Peyer's patch (tissue), 4 donors: ENCODE measurements around the gene NCOA7. TPM values are rescaled to one million over a fixed set of nuclear protein-coding genes. Genes with fewer than 3 reads are reported as not detected.

Source experiments
- DNase-seq, 3 donors: peaks; one replicate each; pipeline ENCODE4 v3.0.0-alpha.2; 2017 to 2019
- H3K27ac ChIP-seq, 4 donors: fragments of 200-600 bp; sonication (generic); one replicate each; pipeline ENCODE4 v1.5.1; 2016 to 2019
- H3K27me3 ChIP-seq, 2 donors: fragments of 200-600 bp; sonication (generic); one replicate each; pipeline ENCODE4 v1.5.1; 2019
- H3K36me3 ChIP-seq, 3 donors: fragments of 200-600 bp; sonication (generic); one replicate each; pipeline ENCODE4 v1.5.1; 2016 to 2019
- H3K4me1 ChIP-seq, 4 donors: fragments of 200-600 bp; sonication (generic); one replicate each; pipeline ENCODE4 v1.5.1; 2016 to 2019
- H3K4me3 ChIP-seq, 4 donors: fragments of 200-600 bp; sonication (generic); 1 replicate in 3 of 4; 2 replicates in 1 of 4; pipeline ENCODE4 v1.5.1; 2016 to 2019; ENCODE audit warnings: mild to moderate bottlenecking in 1 of 4
- H3K9me3 ChIP-seq, 4 donors: fragments of 200-600 bp; sonication (generic); one replicate each; pipeline ENCODE4 v1.5.1; 2016 to 2019; ENCODE audit warnings: mild to moderate bottlenecking in 1 of 4
- CTCF ChIP-seq, 6 experiments: fragments of 450-650 bp in 4 of 6; fragments of 200-600 bp in 2 of 6; sonication (generic) in 1 of 6; IDR thresholded peaks; one replicate each; pipeline ENCODE4 v1.5.1; 2017 to 2019; ENCODE audit warnings: antibody characterized with exemption in 6 of 6, mild to moderate bottlenecking in 3 of 6, moderate library complexity in 1 of 6
- POLR2A ChIP-seq, 2 donors: fragments of 450-650 bp; IDR thresholded peaks; one replicate each; pipeline ENCODE4 v1.5.1; 2017; ENCODE audit warnings: antibody characterized with exemption in 2 of 2, mild to moderate bottlenecking in 2 of 2, moderate library complexity in 2 of 2
- total RNA-seq, 4 donors: library from RNA; depleted of rRNA; stranded (reverse); fragments of >200 nt; gene quantifications; one replicate each; pipeline ENCODE4 v1.1.0, GENCODE V29; 2016

The NCOA7 gene
- total RNA-seq, 4 donors from 2014 or later, result 15.4 to 80.9 (median 27.7) TPM

- peak in 1 of 3 donors; percentile 82 for DNase-seq
- Histone ChIP-seq H3K27ac (peak overlapping the region; percentile 86 to 96 (median 90)), H3K9me3 (no peaks in the 10 kb centered on the region), H3K36me3 (no peaks in the 10 kb centered on the region), H3K4me3 (peak overlapping the region; percentile 50 to 70 (median 52)), H3K4me1 (no peaks in the 10 kb centered on the region), H3K27me3 (no peaks in the 10 kb centered on the region)
- TF ChIP-seq CTCF (IDR thresholded peaks at IDR 0.05), result no peak
- TF ChIP-seq POLR2A (IDR thresholded peaks at IDR 0.05), result no peak
Observed at GRCh38 chr6:125781314-125781868, 9.4 kb upstream of the NCOA7 start.

GRCh38 chr6:125784365-125784764 is 6.4 kb upstream of the NCOA7 start:
- H3K4me1 ChIP-seq, result peaks cover 0 to 6% (median 3%) of the 10 kb centered on the region in 4 donors
- TF ChIP-seq POLR2A (IDR thresholded peaks at IDR 0.05), result no peak
- DNase-seq, result no peak
- no peak overlapping the region for H3K27ac ChIP-seq
- H3K9me3 ChIP-seq, result no peaks in the 10 kb centered on the region
- H3K36me3 ChIP-seq, result no peaks in the 10 kb centered on the region
- no peaks in the 10 kb centered on the region for H3K27me3 ChIP-seq
- H3K4me3 ChIP-seq, result no peak overlapping the region

- TF ChIP-seq POLR2A (IDR thresholded peaks at IDR 0.05) (no peak), CTCF (IDR thresholded peaks at IDR 0.05) (peak in 3 of 6 experiments; percentile 5 to 54 (median 35))
- no peak for DNase-seq
- Histone ChIP-seq H3K4me1 (peaks cover 0 to 14% (median 12%) of the 10 kb centered on the region in 4 donors), H3K27ac (no peak overlapping the region), H3K4me3 (no peak overlapping the region), H3K9me3 (no peaks in the 10 kb centered on the region), H3K36me3 (no peaks in the 10 kb centered on the region), H3K27me3 (no peaks in the 10 kb centered on the region)
Observed at GRCh38 chr6:125787791-125788190, 3.0 kb upstream of the NCOA7 start.

- H3K27ac ChIP-seq, result peak overlapping the region; percentile 92 to 98 (median 94)
- no peaks in the 10 kb centered on the region for H3K9me3 ChIP-seq
- no peak for TF ChIP-seq CTCF (IDR thresholded peaks at IDR 0.05)
- peak in 2 of 3 donors; percentile 63 to 71 for DNase-seq
- H3K4me1 ChIP-seq, result peaks cover 0 to 14% (median 12%) of the 10 kb centered on the region in 4 donors
- H3K4me3 ChIP-seq, result no peak overlapping the region
- no peaks in the 10 kb centered on the region for H3K36me3 ChIP-seq
- H3K27me3 ChIP-seq, result no peaks in the 10 kb centered on the region
Observed at GRCh38 chr6:125789167-125789566, 1.6 kb upstream of the NCOA7 start.

- Histone ChIP-seq H3K4me3 (peak overlapping the region; percentile 69 to 87 (median 78)), H3K27me3 (no peaks in the 10 kb centered on the region), H3K4me1 (peaks cover 0 to 14% (median 12%) of the 10 kb centered on the region in 4 donors), H3K27ac (peak overlapping the region; percentile 92 to 98 (median 94)), H3K36me3 (no peaks in the 10 kb centered on the region), H3K9me3 (no peaks in the 10 kb centered on the region)
- TF ChIP-seq CTCF (IDR thresholded peaks at IDR 0.05), result no peak
- peak in 1 of 2 donors; percentile 21 for TF ChIP-seq POLR2A (IDR thresholded peaks at IDR 0.05)
- peak; percentile 43 to 72 (median 71) for DNase-seq
Observed at GRCh38 chr6:125789576-125790357, 993 bp upstream of the NCOA7 start.
